Neural cell (in vitro differentiated cells): ENCODE data around the gene COL18A1.

Experiments
- POLR2AphosphoS5 ChIP-seq: IDR thresholded peaks from 2 replicates; pipeline ENCODE4 v1.6.1; 2012
- RAD21 ChIP-seq: fragments of 450-650 bp; conservative IDR thresholded peaks from 2 replicates; pipeline ENCODE4 v1.6.1; 2014; ENCODE audit warnings: antibody characterized with exemption, mild to moderate bottlenecking, moderate library complexity
- TF ChIP-seq, protein P1 (sequence below): fragments of 450-650 bp; IDR thresholded peaks from 2 replicates; pipeline ENCODE4 v1.5.1; 2014; ENCODE audit warnings: antibody characterized with exemption, mild to moderate bottlenecking, moderate library complexity; ENCODE audit not compliant: poor library complexity, severe bottlenecking

DNA sequence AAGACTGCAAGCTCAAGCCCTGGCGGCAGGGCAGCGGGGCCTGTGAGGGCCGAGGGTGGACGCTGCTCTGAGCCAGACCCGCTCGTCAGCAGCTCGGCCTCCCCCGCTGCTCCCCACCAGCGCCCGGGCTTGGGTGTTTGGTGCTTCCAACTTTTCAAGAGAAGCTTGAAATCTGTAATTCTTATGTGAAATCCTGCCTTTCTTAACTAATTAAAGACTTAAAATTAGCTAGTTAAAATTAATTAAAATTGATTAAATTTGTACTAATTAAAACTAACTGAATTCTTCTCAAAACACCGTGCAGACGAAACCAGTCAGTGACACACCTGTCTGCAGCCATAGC, 151.3 kb downstream of the COL18A1 start:
- TF ChIP-seq, protein P1, sequence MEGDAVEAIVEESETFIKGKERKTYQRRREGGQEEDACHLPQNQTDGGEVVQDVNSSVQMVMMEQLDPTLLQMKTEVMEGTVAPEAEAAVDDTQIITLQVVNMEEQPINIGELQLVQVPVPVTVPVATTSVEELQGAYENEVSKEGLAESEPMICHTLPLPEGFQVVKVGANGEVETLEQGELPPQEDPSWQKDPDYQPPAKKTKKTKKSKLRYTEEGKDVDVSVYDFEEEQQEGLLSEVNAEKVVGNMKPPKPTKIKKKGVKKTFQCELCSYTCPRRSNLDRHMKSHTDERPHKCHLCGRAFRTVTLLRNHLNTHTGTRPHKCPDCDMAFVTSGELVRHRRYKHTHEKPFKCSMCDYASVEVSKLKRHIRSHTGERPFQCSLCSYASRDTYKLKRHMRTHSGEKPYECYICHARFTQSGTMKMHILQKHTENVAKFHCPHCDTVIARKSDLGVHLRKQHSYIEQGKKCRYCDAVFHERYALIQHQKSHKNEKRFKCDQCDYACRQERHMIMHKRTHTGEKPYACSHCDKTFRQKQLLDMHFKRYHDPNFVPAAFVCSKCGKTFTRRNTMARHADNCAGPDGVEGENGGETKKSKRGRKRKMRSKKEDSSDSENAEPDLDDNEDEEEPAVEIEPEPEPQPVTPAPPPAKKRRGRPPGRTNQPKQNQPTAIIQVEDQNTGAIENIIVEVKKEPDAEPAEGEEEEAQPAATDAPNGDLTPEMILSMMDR, result peak; percentile 6
- no peak for TF ChIP-seq RAD21
- no peak for TF ChIP-seq POLR2AphosphoS5
